Measurements from ENCODE around the gene AGBL1.

Gene AGBL1

GRCh38 chr15:86425746-86426145, 346.1 kb downstream of the AGBL1 start:
- H3K36me3 ChIP-seq (ENCODE audit: control insufficient read depth in 2 of 2, insufficient read depth in 1 of 2, low read length in 2 of 2) = no peaks in the 10 kb centered on the region
- no peak overlapping the region for H3K4me3 ChIP-seq (ENCODE audit: low read depth, low read length)
- no peak overlapping the region for H3K27ac ChIP-seq (ENCODE audit: extremely low read depth, low read depth, low read length)
- H3K9me3 ChIP-seq (ENCODE audit: control insufficient read depth, insufficient read depth, low read depth, low read length) = no peaks in the 10 kb centered on the region
- ChIA-PET POLR2A (no interaction called here), CTCF (interaction anchor here (0.6 kb wide), 1 partner anchor 1243 kb away, joined by 6 read pairs; no protein-coding TSS in a partner anchor)
- no peaks in the 10 kb centered on the region for H3K4me1 ChIP-seq (ENCODE audit: control insufficient read depth, insufficient read depth, low read length)
- TF ChIP-seq PRDM6 (tag by site-specific recombination; IDR thresholded peaks at IDR 0.05) (no peak), ZNF37A (tag by site-specific recombination; IDR thresholded peaks at IDR 0.05) (no peak), ZNF610 (tag by site-specific recombination; IDR thresholded peaks at IDR 0.05; ENCODE audit: borderline replicate concordance) (no peak), WT1 (tag by site-specific recombination; IDR thresholded peaks at IDR 0.05) (no peak), ZBTB26 (tag by site-specific recombination; optimal IDR thresholded peaks at IDR 0.05) (no peak), ZBTB44 (tag by site-specific recombination; IDR thresholded peaks at IDR 0.05) (no peak), ZNF214 (tag by site-specific recombination; IDR thresholded peaks at IDR 0.05; ENCODE audit: borderline replicate concordance) (no peak), SCRT1 (tag by site-specific recombination; IDR thresholded peaks at IDR 0.05; ENCODE audit: borderline replicate concordance) (no peak), ZNF701 (tag by site-specific recombination; IDR thresholded peaks at IDR 0.05) (no peak), ZNF132 (tag by site-specific recombination; IDR thresholded peaks at IDR 0.05; ENCODE audit: borderline replicate concordance) (no peak), ZNF311 (tag by site-specific recombination; IDR thresholded peaks at IDR 0.05; ENCODE audit: borderline replicate concordance) (no peak), ZNF169 (tag by site-specific recombination; IDR thresholded peaks at IDR 0.05) (no peak), ZNF221 (tag by site-specific recombination; IDR thresholded peaks at IDR 0.05; ENCODE audit: borderline replicate concordance) (no peak), ZNF514 (tag by site-specific recombination; IDR thresholded peaks at IDR 0.05) (no peak), ZBTB6 (tag by site-specific recombination; IDR thresholded peaks at IDR 0.05) (no peak), REST (tag by site-specific recombination; IDR thresholded peaks at IDR 0.05) (no peak)
